HepG2 (cell line): Measurements from ENCODE around the gene THOC5. TPM values are rescaled to one million over a fixed set of nuclear protein-coding genes. Genes with fewer than 3 reads are reported as not detected.

Experiments
- ATAC-seq: fragments of 200-7000 bp; cut with Tn5 transposase; 3 replicates; pipeline ENCODE4 v1.9.1; 2020; ENCODE audit warnings: mild to moderate bottlenecking, moderate library complexity
- BruUV-seq: library from RNA; stranded (reverse); fragments of 400-500 nt; replicated peaks from 2 replicates; lab custom pipeline; 2021; lab: Mats Ljungman, UMichigan
- CTCF ChIA-PET: fragments of 300-600 bp; formaldehyde crosslinking; extraction: SDS; loops from one replicate; lab custom pipeline; 2021; ENCODE audit warnings: low total read pairs, inconsistent platforms, low intra/inter-chr PET ratio; lab: Yijun Ruan, JAX
- POLR2A ChIA-PET: fragments of 350-600 bp; sonication (Branson Sonifier 250); formaldehyde crosslinking; loops from one replicate; lab custom pipeline; 2020; ENCODE audit warnings: antibody characterized with exemption, inconsistent platforms; lab: Yijun Ruan, JAX
- DNase-seq: peaks from one replicate; pipeline ENCODE4 v3.0.0-alpha.2; 2015; ENCODE audit warnings: low spot score
- FAIRE-seq: peaks from 3 replicates; lab custom pipeline; 2011; peaks lifted over from hg19 to GRCh38; lab: Jason Lieb, UNC
- H2AFZ ChIP-seq: one replicate; pipeline ENCODE4 v1.6.1; 2011; ENCODE audit warnings: low read length, inconsistent platforms
- H3K27ac ChIP-seq: fragments of 300-600 bp; 3 replicates; pipeline ENCODE4 v1.8.0; 2011; ENCODE audit warnings: mixed run types, mild to moderate bottlenecking, mixed read lengths, low read length, inconsistent platforms; ENCODE audit not compliant: insufficient read depth; ENCODE audit errors: extremely low read length
- H3K27me3 ChIP-seq, 2 experiments: fragments of 200-600 bp in 1 of 2; 2 replicates in 1 of 2; 3 replicates in 1 of 2; pipeline versions ENCODE4 v1.6.0 to v1.8.0; 2011; ENCODE audit warnings: low read length in 2 of 2, mild to moderate bottlenecking in 2 of 2, moderate library complexity in 2 of 2, inconsistent platforms in 1 of 2; ENCODE audit not compliant: insufficient read depth in 2 of 2, control insufficient read depth in 1 of 2
- H3K36me3 ChIP-seq, 2 experiments: fragments of 200-600 bp in 1 of 2; replicated peaks in 1 of 2; 2 replicates in 1 of 2; 3 replicates in 1 of 2; pipeline versions ENCODE4 v1.5.1 to v1.8.0; 2011; ENCODE audit warnings: low read length in 2 of 2, inconsistent platforms in 1 of 2; ENCODE audit not compliant: insufficient read depth in 2 of 2, control insufficient read depth in 1 of 2
- H3K4me1 ChIP-seq: 2 replicates; pipeline ENCODE4 v1.5.1; 2012; ENCODE audit warnings: low read length, inconsistent platforms; ENCODE audit not compliant: insufficient read depth
- H3K4me2 ChIP-seq: 2 replicates; pipeline ENCODE4 v1.6.0; 2011; ENCODE audit warnings: low read depth, low read length, inconsistent platforms
- H3K4me3 ChIP-seq, 3 experiments: fragments of 200-600 bp in 1 of 3; sonication (generic), shearing (Covaris generic) in 1 of 3; replicated peaks in 1 of 3; 2 replicates each; pipeline ENCODE4 v1.5.1; 2011 to 2016; ENCODE audit warnings: low read length in 3 of 3, inconsistent platforms in 2 of 3, low read depth in 2 of 3, mild to moderate bottlenecking in 2 of 3, control low read depth in 1 of 3, mixed read lengths in 1 of 3; ENCODE audit not compliant: insufficient read depth in 1 of 3
- H3K79me2 ChIP-seq: one replicate; pipeline ENCODE4 v1.6.1; 2011; ENCODE audit warnings: low read length, inconsistent platforms; ENCODE audit not compliant: insufficient read depth
- H3K9ac ChIP-seq: 2 replicates; pipeline ENCODE4 v1.6.0; 2011; ENCODE audit warnings: mild to moderate bottlenecking, low read depth, low read length, inconsistent platforms; ENCODE audit not compliant: insufficient read depth
- H3K9me3 ChIP-seq: 2 replicates; pipeline ENCODE4 v1.5.1; 2012; ENCODE audit warnings: mild to moderate bottlenecking, low read length
- H4K20me1 ChIP-seq: 2 replicates; pipeline ENCODE4 v1.6.0; 2011; ENCODE audit warnings: inconsistent platforms, mild to moderate bottlenecking, low read length, moderate library complexity; ENCODE audit not compliant: insufficient read depth
- AGO1 ChIP-seq: fragments of 200-400 bp; formaldehyde crosslinking; IDR thresholded peaks from 2 replicates; pipeline ENCODE4 v1.6.1; 2017; ENCODE audit warnings: mild to moderate bottlenecking, low read depth, low read length, moderate library complexity; ENCODE audit not compliant: poor library complexity, severe bottlenecking
- GATAD1 ChIP-seq: IDR thresholded peaks from 2 replicates; pipeline ENCODE4 v1.6.1; 2016; ENCODE audit warnings: missing genetic modification reagents, missing compliant biosample characterization
- GRHL1 ChIP-seq: sonication (generic); formaldehyde crosslinking; conservative IDR thresholded peaks from 2 replicates; pipeline ENCODE4 v1.8.0; 2022; ENCODE audit warnings: missing genetic modification reagents
- NR2F2 ChIP-seq: IDR thresholded peaks from 2 replicates; pipeline ENCODE4 v1.6.1; 2012; ENCODE audit warnings: low read depth, inconsistent platforms, borderline replicate concordance
- ZFP41 ChIP-seq: sonication (generic); formaldehyde crosslinking; IDR thresholded peaks from 2 replicates; pipeline ENCODE4 v1.4.0; 2020; ENCODE audit warnings: mild to moderate bottlenecking, missing genetic modification reagents, borderline replicate concordance
- ZNF772 ChIP-seq: sonication (generic); formaldehyde crosslinking; IDR thresholded peaks from 2 replicates; pipeline ENCODE4 v1.5.0; 2020; ENCODE audit warnings: mild to moderate bottlenecking, missing genetic modification reagents
- WGBS: methylation state at CpG from one replicate; pipeline ENCODE4 v1.1.6; 2017; ENCODE audit warnings: low lambda C conversion rate; 5-methylcytosine and 5-hydroxymethylcytosine counted together
- in situ Hi-C: cut with HindIII; loops from 2 replicates; pipeline ENCODE4 v1.10.0; 2017; ENCODE audit warnings: low pct_unique_long_range_greater_than_20kb; ENCODE audit not compliant: extremely low pct_ligation_motif_present
- intact Hi-C: fragments of 100-400 bp; cut with micrococcal nuclease; formaldehyde crosslinking; loops from one replicate; pipeline ENCODE4 v1.10.0; 2022; ENCODE audit not compliant: unreplicated experiment
- polyA plus RNA-seq, 8 experiments: library from polyadenylated mRNA; depleted of rRNA in 3 of 8; stranded (reverse) in 7 of 8; unstranded in 1 of 8; fragments of >200 nt; fragmentation: Illumina TruSeq in 4 of 8; extraction: Trizol in 4 of 8; gene quantifications; 2 replicates each; pipeline versions ENCODE4 v1.2.1 to v1.2.3, GENCODE V29; 2011 to 2016; ENCODE audit warnings: low read depth in 4 of 8, missing spikeins in 1 of 8, mixed read lengths in 1 of 8; ENCODE audit not compliant: insufficient read depth in 1 of 8
- total RNA-seq, 5 experiments: library from RNA; depleted of rRNA; stranded (reverse); fragments of >200 nt; fragmentation: Illumina TruSeq; extraction: Trizol; gene quantifications; 2 replicates each; pipeline ENCODE4 v1.2.3, GENCODE V29; 2016; ENCODE audit warnings: low read depth in 1 of 5

Gene THOC5
- total and polyA plus RNA-seq, 2 of the 13 experiments (the other 11 are each of a cell fraction or from before 2014, with no cell fraction given) = 45.8 to 46.7 TPM

GRCh38 chr22:29530716-29531115 is 22.8 kb downstream of the THOC5 start:
- TF ChIP-seq ZFP41 (CRISPR knock-in tag) (no peak), NR2F2 (no peak), GRHL1 (CRISPR knock-in tag) (no peak), AGO1 (no peak)
- ChIA-PET POLR2A (no interaction called here), CTCF (no interaction called here)
- Histone ChIP-seq H3K36me3 (peaks cover 21 to 86% of the 10 kb centered on the region in 2 experiments), H3K27ac (no peak overlapping the region), H3K4me1 (peaks cover 2% of the 10 kb centered on the region; the same call in 1 of the 2 replicates), H3K4me3 (no peak overlapping the region), H3K27me3 (no peaks in the 10 kb centered on the region), H2AFZ (no peak overlapping the region), H3K4me2 (no peak overlapping the region), H4K20me1 (no peaks in the 10 kb centered on the region), H3K9ac (no peak overlapping the region), H3K79me2 (no peaks in the 10 kb centered on the region), H3K9me3 (no peaks in the 10 kb centered on the region)
- no TSS peak for BruUV-seq
- WGBS = 92% methylated on average over 2 of the region's 4 CpGs
- DNase-seq (no peak), FAIRE-seq (no peak), ATAC-seq (no peak)
- intact Hi-C loops (no loop called here), in situ Hi-C loops (no loop called here)

GRCh38 chr22:29528144-29528543 is 25.4 kb downstream of the THOC5 start:
- Histone ChIP-seq H3K9ac (no peak overlapping the region), H2AFZ (no peak overlapping the region), H3K79me2 (no peaks in the 10 kb centered on the region), H3K4me1 (no peaks in the 10 kb centered on the region), H4K20me1 (no peaks in the 10 kb centered on the region), H3K27me3 (no peaks in the 10 kb centered on the region), H3K4me2 (no peak overlapping the region), H3K4me3 (no peak overlapping the region), H3K27ac (no peak overlapping the region), H3K36me3 (peaks cover 23 to 89% of the 10 kb centered on the region in 2 experiments), H3K9me3 (no peaks in the 10 kb centered on the region)
- POLR2A ChIA-PET = no interaction called here
- BruUV-seq = no TSS peak
- no peak for TF ChIP-seq ZNF772 (CRISPR knock-in tag)
- TF ChIP-seq GATAD1 (CRISPR knock-in tag) = no peak
- in situ Hi-C loops (no loop called here), intact Hi-C loops (no loop called here)
- WGBS = 97% methylated on average over 7 of the region's 7 CpGs
- ATAC-seq (no peak), DNase-seq (no peak), FAIRE-seq (no peak)
- CTCF ChIA-PET = no interaction called here
